ENCODE measurements around the gene HDAC4.

The HDAC4 gene

DNA sequence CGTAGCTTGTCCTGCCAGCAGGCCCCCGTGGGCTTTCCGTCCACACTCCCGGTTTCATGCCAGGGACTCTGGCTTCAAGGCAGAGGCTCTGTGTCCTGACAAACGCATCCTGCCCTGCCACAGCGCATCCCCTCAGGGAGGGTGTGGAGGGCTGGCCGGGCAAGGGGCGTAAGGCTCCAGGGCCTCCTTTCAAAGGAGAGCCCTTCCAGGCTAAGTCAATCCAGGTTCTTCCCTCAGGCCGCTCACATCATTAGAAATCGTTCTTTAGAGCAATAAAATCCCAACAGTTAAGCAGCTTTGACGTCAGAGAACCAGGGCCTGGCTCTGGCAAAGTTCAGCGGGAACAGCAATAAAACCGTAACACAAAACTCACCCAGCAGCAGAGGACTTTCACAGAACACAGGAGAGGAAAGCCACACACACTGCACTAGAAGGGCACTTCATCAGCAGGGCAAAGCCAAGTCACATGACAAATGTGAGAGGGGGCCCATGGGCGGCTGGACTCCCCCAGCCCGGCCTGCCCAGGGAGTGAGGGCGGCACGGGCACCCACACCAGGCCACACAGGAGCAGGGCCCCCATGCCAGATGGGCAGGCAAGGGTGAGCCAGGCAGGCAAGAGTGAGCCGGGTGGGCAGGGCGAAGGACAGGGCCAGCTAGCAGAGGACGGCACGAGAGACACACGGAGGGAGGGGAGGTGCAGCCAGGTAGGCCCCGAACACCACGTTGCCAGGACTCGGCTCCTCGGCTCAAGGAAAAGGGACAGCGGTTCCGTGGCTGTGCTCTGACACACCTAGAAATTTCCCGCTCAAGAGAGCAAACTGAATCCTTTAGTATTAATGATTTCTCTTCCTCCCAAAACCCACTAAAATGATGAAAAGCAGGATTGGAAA, 52.0 kb downstream of the HDAC4 start:
- no peak for DNase-seq (ENCODE audit: low read depth)

DNA sequence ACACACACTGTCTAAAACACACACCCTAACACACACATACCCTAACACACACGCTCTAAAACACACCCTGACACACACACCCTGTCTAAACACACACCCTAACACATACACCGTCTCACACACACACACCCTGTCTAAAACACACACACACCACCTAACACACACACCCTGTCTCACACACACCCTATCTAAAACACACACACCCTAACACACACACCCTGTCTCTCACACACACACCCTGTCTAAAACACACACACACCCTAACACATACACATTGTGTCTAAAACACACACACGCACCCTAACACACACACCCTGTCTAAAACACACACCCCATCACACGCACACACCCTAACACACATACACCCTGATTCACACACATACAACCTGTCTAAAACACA, 54.1 kb downstream of the HDAC4 start:
- no peak for DNase-seq (ENCODE audit: low read depth)

GRCh38 chr2:239345251-239345650, 55.6 kb downstream of the HDAC4 start:
- no peak for DNase-seq (ENCODE audit: low read depth)

DNA sequence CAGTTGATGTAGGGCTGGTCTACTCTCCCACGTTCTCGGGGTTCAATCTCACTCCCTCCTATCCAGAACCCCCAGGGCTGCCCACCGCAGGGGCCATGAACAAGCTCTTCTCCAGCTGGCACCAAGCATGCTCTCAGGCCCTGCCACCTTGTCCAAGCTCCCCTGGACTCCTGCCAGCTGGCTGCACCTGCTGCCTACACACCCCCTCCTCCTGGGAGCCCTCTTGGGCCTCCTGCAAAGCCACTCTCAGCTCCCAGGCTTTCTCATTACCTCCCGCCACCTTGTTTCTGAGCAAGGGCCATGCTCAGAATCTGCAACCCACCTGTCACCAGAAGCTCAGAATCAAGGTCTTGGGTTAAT, 56.0 kb downstream of the HDAC4 start:
- DNase-seq (ENCODE audit: low read depth): no peak

DNA sequence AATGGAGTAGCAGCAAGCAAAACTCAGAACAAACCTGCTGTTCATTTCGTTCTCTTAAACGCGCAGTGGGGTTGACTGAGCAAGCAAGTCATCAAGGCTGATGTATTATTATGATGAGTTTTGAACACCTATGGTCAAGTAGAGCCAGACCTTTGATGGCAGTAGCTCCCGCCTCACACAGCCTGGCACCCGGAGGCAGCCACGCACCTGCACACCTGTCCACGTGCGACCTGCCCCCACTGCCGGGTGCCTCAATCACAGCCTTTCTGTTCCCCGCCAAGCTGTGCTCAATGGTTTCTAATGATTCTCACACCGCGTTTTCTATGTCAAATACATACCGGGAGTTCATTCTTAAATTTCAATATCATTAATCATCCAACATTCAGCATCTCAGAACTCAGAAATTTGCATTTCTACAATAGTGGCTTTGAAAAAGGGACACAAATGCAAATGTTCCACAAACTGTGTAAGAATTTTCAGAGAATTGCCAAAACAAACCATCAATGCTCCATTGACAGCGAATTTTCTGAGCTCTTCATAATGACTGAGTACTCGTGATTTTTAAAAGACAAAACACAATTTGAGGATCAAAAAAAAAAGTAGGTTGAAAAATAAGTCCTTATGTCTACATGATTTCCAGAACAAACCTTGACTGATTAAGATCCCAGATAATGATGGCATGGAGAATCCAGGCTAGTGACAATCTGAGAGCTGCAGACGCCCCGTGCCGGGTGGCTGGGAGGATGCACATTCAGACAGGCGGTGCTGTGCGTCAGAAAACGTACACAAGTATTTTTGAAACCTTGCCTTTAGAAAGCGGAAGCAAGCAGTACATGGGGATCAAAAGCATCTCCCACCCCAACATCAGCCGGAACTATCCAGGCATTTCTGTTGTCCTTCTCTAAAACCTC, 56.6 kb downstream of the HDAC4 start:
- DNase-seq (ENCODE audit: low read depth): no peak

DNA sequence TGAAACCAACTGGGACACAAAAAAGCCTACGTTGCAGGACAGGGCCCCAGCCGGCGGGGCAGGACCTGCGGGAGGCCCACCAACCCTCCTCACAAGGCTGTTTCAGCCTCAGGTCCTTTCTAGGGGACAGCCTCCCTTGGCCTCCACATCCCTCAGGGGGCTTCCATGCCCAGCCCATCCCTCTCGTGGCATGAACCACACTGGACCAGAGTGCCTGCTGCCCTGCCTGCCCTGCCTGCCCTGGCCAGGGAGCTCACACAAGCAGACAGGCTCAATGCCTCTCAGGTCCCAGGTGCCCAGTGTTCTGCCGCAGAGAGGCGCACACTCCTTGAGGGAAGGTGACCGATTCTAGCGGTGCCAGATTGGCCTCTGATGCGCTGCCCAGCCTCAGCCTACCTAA, 57.4 kb downstream of the HDAC4 start:
- DNase-seq (ENCODE audit: low read depth): no peak

DNA sequence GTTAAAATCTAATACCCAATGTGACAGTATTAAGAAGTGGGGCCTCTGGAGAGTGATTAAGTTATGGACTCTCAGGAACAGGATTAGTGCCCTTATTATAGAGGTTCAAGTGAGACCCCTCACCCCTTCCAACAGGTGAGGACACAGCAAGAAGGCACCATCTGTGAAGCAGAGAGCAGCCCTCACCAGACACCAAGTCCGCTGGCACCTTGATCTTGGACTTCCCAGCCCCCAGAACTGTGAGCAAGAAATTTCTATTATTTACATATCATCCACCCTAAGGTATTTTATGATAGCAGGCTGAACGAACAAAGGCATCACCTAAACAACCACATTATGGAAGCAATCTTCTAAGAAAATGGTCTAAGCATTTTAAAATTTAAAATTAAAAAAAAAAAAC, 59.0 kb downstream of the HDAC4 start:
- DNase-seq (ENCODE audit: low read depth): no peak

DNA sequence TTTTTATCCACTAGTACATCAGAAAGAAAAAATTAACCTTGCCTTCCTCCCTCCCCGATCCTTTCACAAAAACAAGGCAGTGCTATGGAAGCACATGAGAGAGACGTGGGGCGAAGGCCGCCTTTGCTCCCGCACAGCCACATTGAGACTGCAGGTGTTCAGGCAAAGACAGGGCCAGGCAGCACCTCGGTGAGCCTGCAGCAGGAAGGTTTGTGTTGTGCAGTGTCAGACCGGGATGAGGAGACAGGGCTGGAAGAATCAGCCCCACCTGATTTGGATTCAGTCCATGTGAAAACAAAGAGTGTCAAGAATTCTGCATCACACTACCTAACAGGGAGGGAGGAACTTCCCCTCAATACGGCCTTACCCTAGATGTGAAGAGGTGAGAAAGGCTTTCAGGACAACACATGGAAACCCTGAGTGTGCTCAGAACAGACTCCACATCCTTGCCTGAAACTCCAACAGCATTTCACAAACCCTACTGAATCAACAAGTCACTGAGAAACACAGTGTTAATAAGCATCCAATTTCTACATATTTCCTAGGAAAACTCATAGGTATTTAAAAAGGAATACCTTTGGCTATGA, 59.6 kb downstream of the HDAC4 start:
- no peak for DNase-seq (ENCODE audit: low read depth)

- no peak for DNase-seq (ENCODE audit: low read depth)
Measured at GRCh38 chr2:239339726-239340601, 60.9 kb downstream of the HDAC4 start.

GRCh38 chr2:239339241-239339640, 61.6 kb downstream of the HDAC4 start:
- DNase-seq (ENCODE audit: low read depth): no peak

DNA sequence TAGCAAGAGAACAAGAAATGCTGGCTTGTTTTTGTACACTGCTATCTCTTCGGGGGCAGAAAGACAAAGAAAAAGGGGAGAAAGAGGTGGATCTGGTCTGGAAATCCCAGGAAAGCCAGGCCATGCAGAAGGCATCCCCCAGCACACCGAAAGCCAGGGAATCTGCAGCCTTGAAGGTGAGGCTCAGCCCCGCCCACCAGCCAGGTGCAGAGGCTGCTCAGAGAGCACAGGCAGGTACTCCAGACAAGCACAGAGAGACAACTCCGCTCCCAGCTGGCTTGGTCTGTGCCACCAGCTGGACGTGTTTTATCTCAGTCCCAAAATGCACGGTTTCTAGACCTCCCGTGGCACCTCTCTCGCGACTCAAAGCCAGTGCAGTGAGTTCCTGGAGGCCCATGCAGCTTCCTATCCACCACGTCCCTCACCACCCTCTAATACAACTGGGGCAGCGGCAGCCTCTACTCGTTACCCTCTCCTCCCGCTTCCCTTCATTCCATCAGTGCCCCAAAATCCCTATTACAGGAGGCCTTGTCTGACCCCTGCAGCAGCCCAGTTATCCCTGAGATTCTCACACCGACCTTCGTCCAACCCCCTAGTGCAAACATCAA, 62.8 kb downstream of the HDAC4 start:
- no peak for DNase-seq (ENCODE audit: low read depth)

DNA sequence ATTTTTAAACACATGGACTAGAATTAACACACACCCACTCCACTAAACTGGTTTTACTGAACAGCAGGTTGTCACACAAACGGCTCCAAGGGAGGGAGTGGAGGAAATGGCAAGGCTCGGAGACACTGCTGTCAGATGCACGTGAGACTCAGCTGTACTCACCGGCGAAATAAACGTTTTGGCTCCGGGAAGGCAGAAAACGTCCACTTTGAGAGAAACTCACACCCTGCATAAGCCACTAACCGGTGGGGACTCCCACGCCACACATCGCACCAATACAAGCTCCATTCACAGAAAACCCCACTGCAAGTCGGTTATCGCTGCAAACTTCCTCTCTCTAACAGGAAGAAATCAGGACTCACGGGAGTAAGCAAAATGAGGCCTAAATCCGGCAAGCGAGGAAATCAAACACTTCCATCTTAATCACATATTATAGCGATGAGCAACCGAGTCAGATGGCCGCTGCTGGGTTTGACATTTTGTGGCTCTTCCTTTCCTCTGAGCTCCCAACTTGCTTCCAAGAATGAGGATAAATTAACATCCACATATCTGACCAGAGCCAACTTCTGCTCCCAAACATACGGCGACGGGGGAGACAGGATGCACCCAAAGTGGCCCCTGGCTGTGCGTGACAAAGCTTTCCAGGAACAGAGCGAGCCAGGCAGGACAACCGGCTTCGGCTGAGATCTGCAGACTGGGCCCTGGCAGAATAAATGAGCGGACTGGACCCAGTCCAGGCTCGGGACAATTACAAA, 63.5 kb downstream of the HDAC4 start:
- DNase-seq (ENCODE audit: low read depth): no peak

DNA sequence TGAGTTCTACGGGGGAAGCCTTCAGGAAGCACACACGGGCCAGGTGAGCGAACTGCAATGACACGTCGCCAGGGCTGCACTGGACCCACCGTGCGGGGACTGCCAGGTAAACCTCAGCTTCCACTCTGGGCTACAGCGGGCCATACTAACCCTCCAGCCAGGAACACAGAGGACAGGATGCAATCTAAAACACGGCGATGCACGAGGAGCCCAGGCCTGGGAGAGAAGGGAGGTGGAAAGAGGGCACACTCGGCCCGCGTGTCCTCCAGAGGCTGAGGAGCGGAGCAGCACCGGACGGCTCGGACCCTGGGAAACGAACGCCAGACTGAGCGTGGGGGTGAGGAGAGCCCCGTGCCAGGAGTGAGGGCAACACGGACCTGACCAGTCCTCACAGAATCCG, 69.3 kb downstream of the HDAC4 start:
- no peak for DNase-seq (ENCODE audit: low read depth)

- no peak for DNase-seq (ENCODE audit: low read depth)
Measured at GRCh38 chr2:239330836-239331235, 70.0 kb downstream of the HDAC4 start.

- no peak for DNase-seq (ENCODE audit: low read depth)
Measured at GRCh38 chr2:239329972-239330572, 70.7 kb downstream of the HDAC4 start.

DNA sequence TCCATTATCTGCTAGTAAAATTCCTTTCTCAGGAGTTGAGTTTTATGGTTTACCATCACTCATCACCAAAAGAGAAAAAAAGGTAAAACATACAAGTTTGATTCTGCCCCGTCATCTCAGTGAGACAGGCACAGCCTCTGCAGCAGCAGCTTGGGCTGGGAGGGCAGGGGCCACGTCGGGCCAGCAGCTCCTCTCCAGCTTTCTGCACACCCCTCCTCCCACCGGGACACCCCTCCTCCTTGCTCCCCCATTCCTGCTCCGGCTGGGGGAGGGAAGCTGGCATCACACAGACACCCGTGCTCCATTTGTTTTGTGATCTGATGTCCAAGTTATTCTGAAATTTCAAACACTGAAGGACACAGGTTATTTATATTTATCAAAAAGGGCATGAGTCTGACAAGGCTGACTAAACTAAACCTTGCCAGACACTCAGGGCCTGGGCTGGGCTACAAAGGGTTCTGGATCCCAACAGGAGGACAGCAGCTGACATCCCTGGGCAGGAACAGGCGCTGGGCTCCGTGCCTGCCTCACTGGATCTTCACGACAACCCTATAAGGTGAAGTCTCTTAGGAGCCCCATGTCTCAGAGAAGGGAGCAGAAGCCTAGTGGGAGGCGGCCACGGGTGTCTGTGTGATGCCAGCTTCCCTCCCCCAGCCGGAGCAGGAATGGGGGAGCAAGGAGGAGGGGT, 71.4 kb downstream of the HDAC4 start:
- DNase-seq (ENCODE audit: low read depth): no peak

DNA sequence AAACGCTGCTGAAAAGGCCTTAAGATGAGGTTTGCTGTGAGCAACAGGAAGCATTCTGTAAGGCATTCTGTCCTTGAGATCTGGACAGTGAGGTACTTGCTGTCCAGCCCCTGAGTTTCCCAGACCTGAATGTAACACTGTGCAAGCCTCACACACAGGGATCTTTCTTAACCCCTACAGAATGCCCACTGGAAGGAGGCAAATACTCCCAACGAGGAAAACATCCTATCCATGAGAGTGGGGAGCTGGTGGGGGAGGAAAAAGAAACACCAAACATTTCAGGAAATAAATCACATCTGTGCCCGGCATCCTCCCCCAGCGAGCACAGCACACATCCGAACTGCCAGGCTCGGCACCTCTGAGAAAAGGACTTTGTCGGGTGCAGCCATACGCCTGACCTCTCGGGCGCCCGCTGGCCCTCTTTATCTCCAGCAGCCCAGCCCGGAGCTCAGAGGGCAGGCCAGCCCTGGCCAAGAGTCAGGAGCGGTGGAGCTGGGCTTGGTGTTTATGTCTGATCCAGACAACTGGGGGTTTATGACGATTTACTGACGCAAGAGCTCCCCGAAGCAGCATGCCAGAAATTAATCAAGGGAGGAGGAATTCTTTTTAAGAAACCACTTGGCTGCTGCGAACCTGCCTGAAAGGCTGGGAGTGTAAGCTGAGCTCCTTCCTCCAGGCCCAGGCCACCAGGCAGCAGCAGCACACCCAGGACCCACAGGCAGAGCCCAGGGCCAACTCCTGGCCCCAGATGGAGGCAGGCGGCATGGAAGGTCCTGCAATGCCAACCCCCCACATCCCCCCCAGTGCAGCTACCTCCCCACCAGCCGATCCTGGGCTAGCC, 72.2 kb downstream of the HDAC4 start:
- DNase-seq (ENCODE audit: low read depth): peak; percentile 79

DNA sequence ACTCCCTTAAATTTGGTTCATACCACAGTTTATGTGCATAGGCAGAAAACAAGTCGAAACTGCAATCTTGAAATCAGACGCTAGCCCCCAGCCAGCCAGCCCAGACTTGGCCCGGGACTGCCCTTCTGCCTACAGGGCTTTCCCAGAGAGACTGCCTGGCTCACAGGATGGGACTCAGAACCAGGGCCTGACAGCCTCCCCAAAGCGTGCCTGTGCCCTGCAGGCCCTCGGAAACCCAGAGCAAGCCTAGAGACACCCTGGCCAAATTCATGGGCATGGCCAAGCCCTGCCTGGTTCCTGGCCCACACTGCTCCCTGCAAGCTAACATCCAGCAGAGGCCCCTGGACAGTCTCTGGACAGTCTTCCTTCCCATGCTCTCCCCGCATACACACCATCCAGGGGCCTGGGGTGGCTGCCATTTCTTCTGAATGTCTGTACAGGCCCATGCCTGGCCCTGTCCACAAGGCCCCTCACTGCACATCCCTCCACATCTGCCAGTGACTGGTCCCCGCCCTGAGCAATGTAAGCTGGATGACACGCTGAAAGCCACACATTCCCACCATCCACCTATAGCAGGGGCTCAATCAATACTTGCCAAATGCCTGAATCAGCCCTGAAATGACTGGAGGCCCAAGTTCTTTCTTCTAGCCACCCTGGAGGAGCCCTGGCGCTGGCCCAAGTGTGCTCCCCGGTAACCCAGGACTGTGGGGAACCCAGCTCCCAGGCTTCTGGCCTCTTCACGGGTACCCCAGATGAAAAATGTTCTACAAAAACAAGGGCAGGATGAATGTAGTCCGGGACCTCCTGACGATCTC, 73.1 kb downstream of the HDAC4 start:
- DNase-seq (ENCODE audit: low read depth): no peak
